Endothelial cell of umbilical vein (primary cell): Measurements from ENCODE around the gene SGK2. TPM values are rescaled to one million over a fixed set of nuclear protein-coding genes. Genes with fewer than 3 reads are reported as not detected.

Experiments
- BruUV-seq: library from RNA; stranded (reverse); fragments of 400-500 nt; replicated peaks from 2 replicates; lab custom pipeline; 2021; lab: Mats Ljungman, UMichigan
- CTCF ChIA-PET: fragments of 300-600, 350-600 bp; sonication (Branson Sonifier 250); formaldehyde crosslinking; loops from one replicate; lab custom pipeline; 2021; ENCODE audit warnings: antibody characterized with exemption, inconsistent platforms; lab: Charles Lee
- POLR2A ChIA-PET: fragments of 300-600, 350-600 bp; sonication (Branson Sonifier 250); formaldehyde crosslinking; loops from one replicate; lab custom pipeline; 2021; ENCODE audit warnings: antibody characterized with exemption, inconsistent platforms; lab: Charles Lee
- DNase-seq: peaks from one replicate; pipeline ENCODE4 v3.0.0-alpha.2; 2011; ENCODE audit warnings: low read depth, low spot score
- FAIRE-seq: peaks from 2 replicates; lab custom pipeline; 2011; peaks lifted over from hg19 to GRCh38; lab: Jason Lieb, UNC
- H2AFZ ChIP-seq: 2 replicates; pipeline ENCODE4 v1.6.0; 2012; ENCODE audit warnings: low read depth, low read length, control low read depth, inconsistent platforms
- H3K27ac ChIP-seq: 2 replicates; pipeline ENCODE4 v1.5.1; 2011; ENCODE audit warnings: low read depth, mild to moderate bottlenecking, control low read depth, low read length, moderate library complexity; ENCODE audit not compliant: insufficient read depth
- H3K27me3 ChIP-seq, 2 experiments: 2 replicates each; pipeline versions ENCODE4 v1.6.0 to v1.6.1; 2011; ENCODE audit warnings: low read length in 2 of 2, mixed read lengths in 1 of 2; ENCODE audit not compliant: control insufficient read depth in 2 of 2, insufficient read depth in 2 of 2
- H3K36me3 ChIP-seq, 2 experiments: 2 replicates in 1 of 2; 3 replicates in 1 of 2; pipeline ENCODE4 v1.5.1; 2011; ENCODE audit warnings: low read length in 2 of 2, mild to moderate bottlenecking in 1 of 2, moderate library complexity in 1 of 2; ENCODE audit not compliant: control insufficient read depth in 2 of 2, insufficient read depth in 2 of 2; ENCODE audit errors: extremely low read depth in 1 of 2
- H3K4me1 ChIP-seq: 3 replicates; pipeline ENCODE4 v1.5.1; 2011; ENCODE audit warnings: mild to moderate bottlenecking, low read length; ENCODE audit not compliant: control insufficient read depth, insufficient read depth; ENCODE audit errors: extremely low read depth
- H3K4me2 ChIP-seq: 2 replicates; pipeline ENCODE4 v1.6.1; 2011; ENCODE audit warnings: low read length, control low read depth, mixed read lengths; ENCODE audit not compliant: insufficient read depth
- H3K4me3 ChIP-seq, 3 experiments: fragments of 200-600 bp in 1 of 3; sonication (generic), shearing (Covaris generic) in 1 of 3; replicated peaks in 1 of 3; 2 replicates each; pipeline ENCODE4 v1.5.1; 2011 to 2016; ENCODE audit warnings: control low read depth in 3 of 3, low read length in 3 of 3, mild to moderate bottlenecking in 2 of 3, inconsistent platforms in 1 of 3, low read depth in 1 of 3, moderate library complexity in 1 of 3; ENCODE audit not compliant: insufficient read depth in 1 of 3
- H3K79me2 ChIP-seq: 2 replicates; pipeline ENCODE4 v1.6.0; 2012; ENCODE audit warnings: low read length, inconsistent platforms; ENCODE audit not compliant: control insufficient read depth, insufficient read depth
- H3K9ac ChIP-seq: replicated peaks from 2 replicates; pipeline ENCODE3; 2011; ENCODE audit warnings: low read length, control low read depth; ENCODE audit not compliant: insufficient read depth; ENCODE audit errors: extremely low read depth
- H3K9me1 ChIP-seq: replicated peaks from 3 replicates; pipeline ENCODE4 v1.6.0; 2011; ENCODE audit warnings: mild to moderate bottlenecking, low read length; ENCODE audit not compliant: control insufficient read depth, insufficient read depth; ENCODE audit errors: extremely low read depth
- H3K9me3 ChIP-seq: replicated peaks from 2 replicates; pipeline ENCODE4 v1.5.1; 2012; ENCODE audit warnings: low read length, inconsistent platforms; ENCODE audit not compliant: control insufficient read depth, insufficient read depth
- H4K20me1 ChIP-seq: replicated peaks from 2 replicates; pipeline ENCODE3; 2011; ENCODE audit warnings: mild to moderate bottlenecking, low read length; ENCODE audit not compliant: control insufficient read depth, insufficient read depth; ENCODE audit errors: extremely low read depth
- EZH2 ChIP-seq: IDR thresholded peaks from 2 replicates; pipeline ENCODE4 v1.6.1; 2012; ENCODE audit warnings: borderline replicate concordance, low read depth, mild to moderate bottlenecking, moderate library complexity, low read length, inconsistent platforms; ENCODE audit not compliant: severe bottlenecking
- GATA2 ChIP-seq: IDR thresholded peaks from 2 replicates; pipeline ENCODE4 v1.7.0; 2011; ENCODE audit warnings: low read depth, mild to moderate bottlenecking, moderate library complexity, mixed read lengths, low read length; ENCODE audit not compliant: insufficient read length, insufficient read depth
- JUN ChIP-seq: IDR thresholded peaks from 2 replicates; pipeline ENCODE4 v1.6.1; 2011; ENCODE audit warnings: borderline replicate concordance, low read depth; ENCODE audit not compliant: insufficient read length, insufficient read depth
- MYC ChIP-seq: IDR thresholded peaks from one replicate; pipeline ENCODE4 v1.6.1; 2011; ENCODE audit warnings: mild to moderate bottlenecking, low read depth, low read length
- POLR2A ChIP-seq: IDR thresholded peaks from 2 replicates; pipeline ENCODE4 v1.6.1; 2012; ENCODE audit warnings: low read depth, mild to moderate bottlenecking, control low read depth, low read length
- POLR2AphosphoS5 ChIP-seq: IDR thresholded peaks from 2 replicates; pipeline ENCODE4 v1.6.1; 2012; ENCODE audit warnings: low read depth, mild to moderate bottlenecking, control low read depth, low read length, moderate library complexity; ENCODE audit not compliant: insufficient read depth
- dilution Hi-C: fragments of 300-500 bp; cut with MboI; formaldehyde crosslinking; loops from one replicate; pipeline ENCODE4 v1.15.0; 2019; ENCODE audit warnings: low sequenced_read_pairs; ENCODE audit not compliant: extremely low pct_ligation_motif_present
- intact Hi-C: fragments of 100-400 bp; cut with micrococcal nuclease; formaldehyde crosslinking; loops from one replicate; pipeline ENCODE4 v1.10.0; 2022
- polyA plus RNA-seq, 4 experiments: library from polyadenylated mRNA; depleted of rRNA in 3 of 4; stranded (reverse) in 3 of 4; unstranded in 1 of 4; fragments of >200 nt; gene quantifications; 2 replicates each; pipeline versions ENCODE4 v1.2.1 to v1.2.3, GENCODE V29; 2011 to 2012; ENCODE audit warnings: missing spikeins in 1 of 4
- total RNA-seq: library from RNA; stranded (reverse); gene quantifications from 2 replicates; pipeline ENCODE4 v1.2.3, GENCODE V29; 2021
- TF ChIP-seq, protein P1 (sequence below): IDR thresholded peaks from 2 replicates; pipeline ENCODE4 v1.6.1; 2011; ENCODE audit not compliant: insufficient read depth, insufficient read length
- TF ChIP-seq, protein P2 (sequence below), 2 donors: IDR thresholded peaks; 1 replicate in 1 of 2; 2 replicates in 1 of 2; pipeline ENCODE4 v1.5.1; 2011; ENCODE audit warnings: low read length in 2 of 2, mild to moderate bottlenecking in 2 of 2, moderate library complexity in 2 of 2, control low read depth in 1 of 2, inconsistent platforms in 1 of 2, low read depth in 1 of 2; ENCODE audit not compliant: insufficient read depth in 1 of 2; ENCODE audit errors: extremely low read depth in 1 of 2

SGK2 gene
- total and polyA plus RNA-seq, 2 donors (not counting 3 experiments of a cell fraction or from before 2014, with no cell fraction given), result 0.21 to 0.27 TPM

GRCh38 chr20:43570496-43570895, 11.7 kb downstream of the SGK2 start:
- Histone ChIP-seq H3K4me2 (no peak overlapping the region), H3K36me3 (no peaks in the 10 kb centered on the region), H3K9me3 (no peaks in the 10 kb centered on the region), H2AFZ (no peak overlapping the region), H3K9me1 (no peaks in the 10 kb centered on the region), H3K27me3 (no peaks in the 10 kb centered on the region), H3K4me3 (no peak overlapping the region), H3K9ac (no peak overlapping the region), H3K27ac (no peak overlapping the region), H4K20me1 (no peaks in the 10 kb centered on the region), H3K79me2 (no peaks in the 10 kb centered on the region), H3K4me1 (no peaks in the 10 kb centered on the region)
- TF ChIP-seq GATA2 (no peak), EZH2 (no peak), MYC (no peak), POLR2A (no peak), JUN (no peak), POLR2AphosphoS5 (no peak)
- TF ChIP-seq, protein P1, sequence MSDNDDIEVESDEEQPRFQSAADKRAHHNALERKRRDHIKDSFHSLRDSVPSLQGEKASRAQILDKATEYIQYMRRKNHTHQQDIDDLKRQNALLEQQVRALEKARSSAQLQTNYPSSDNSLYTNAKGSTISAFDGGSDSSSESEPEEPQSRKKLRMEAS, result no peak
- TF ChIP-seq, protein P2, sequence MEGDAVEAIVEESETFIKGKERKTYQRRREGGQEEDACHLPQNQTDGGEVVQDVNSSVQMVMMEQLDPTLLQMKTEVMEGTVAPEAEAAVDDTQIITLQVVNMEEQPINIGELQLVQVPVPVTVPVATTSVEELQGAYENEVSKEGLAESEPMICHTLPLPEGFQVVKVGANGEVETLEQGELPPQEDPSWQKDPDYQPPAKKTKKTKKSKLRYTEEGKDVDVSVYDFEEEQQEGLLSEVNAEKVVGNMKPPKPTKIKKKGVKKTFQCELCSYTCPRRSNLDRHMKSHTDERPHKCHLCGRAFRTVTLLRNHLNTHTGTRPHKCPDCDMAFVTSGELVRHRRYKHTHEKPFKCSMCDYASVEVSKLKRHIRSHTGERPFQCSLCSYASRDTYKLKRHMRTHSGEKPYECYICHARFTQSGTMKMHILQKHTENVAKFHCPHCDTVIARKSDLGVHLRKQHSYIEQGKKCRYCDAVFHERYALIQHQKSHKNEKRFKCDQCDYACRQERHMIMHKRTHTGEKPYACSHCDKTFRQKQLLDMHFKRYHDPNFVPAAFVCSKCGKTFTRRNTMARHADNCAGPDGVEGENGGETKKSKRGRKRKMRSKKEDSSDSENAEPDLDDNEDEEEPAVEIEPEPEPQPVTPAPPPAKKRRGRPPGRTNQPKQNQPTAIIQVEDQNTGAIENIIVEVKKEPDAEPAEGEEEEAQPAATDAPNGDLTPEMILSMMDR (IDR thresholded peaks at IDR 0.05; ENCODE audit: extremely low read depth in 1 of 2, insufficient read depth in 1 of 2, low read depth in 1 of 2, low read length in 2 of 2), result no peak
- dilution Hi-C loops (no loop called here), intact Hi-C loops (no loop called here)
- BruUV-seq, result no TSS peak
- DNase-seq (no peak), FAIRE-seq (no peak)
- CTCF ChIA-PET, result interaction anchor here (2.5 kb wide), 1 partner anchor 33 kb away, joined by 12 read pairs; no protein-coding TSS in a partner anchor
- POLR2A ChIA-PET, result no interaction called here
